Endothelial cell of umbilical vein (primary cell): Measurements from ENCODE around the gene STYXL1. TPM values are rescaled to one million over a fixed set of nuclear protein-coding genes. Genes with fewer than 3 reads are reported as not detected.

ENCODE experiments used
- BruUV-seq: library from RNA; stranded (reverse); fragments of 400-500 nt; replicated peaks from 2 replicates; lab custom pipeline; 2021; lab: Mats Ljungman, UMichigan
- CTCF ChIA-PET: fragments of 300-600, 350-600 bp; sonication (Branson Sonifier 250); formaldehyde crosslinking; loops from one replicate; lab custom pipeline; 2021; ENCODE audit warnings: antibody characterized with exemption, inconsistent platforms; lab: Charles Lee
- POLR2A ChIA-PET: fragments of 300-600, 350-600 bp; sonication (Branson Sonifier 250); formaldehyde crosslinking; loops from one replicate; lab custom pipeline; 2021; ENCODE audit warnings: antibody characterized with exemption, inconsistent platforms; lab: Charles Lee
- DNase-seq: peaks from one replicate; pipeline ENCODE4 v3.0.0-alpha.2; 2011; ENCODE audit warnings: low read depth, low spot score
- FAIRE-seq: peaks from 2 replicates; lab custom pipeline; 2011; peaks lifted over from hg19 to GRCh38; lab: Jason Lieb, UNC
- H2AFZ ChIP-seq: 2 replicates; pipeline ENCODE4 v1.6.0; 2012; ENCODE audit warnings: low read depth, low read length, control low read depth, inconsistent platforms
- H3K27ac ChIP-seq: 2 replicates; pipeline ENCODE4 v1.5.1; 2011; ENCODE audit warnings: low read depth, mild to moderate bottlenecking, control low read depth, low read length, moderate library complexity; ENCODE audit not compliant: insufficient read depth
- H3K27me3 ChIP-seq, 2 experiments: 2 replicates each; pipeline versions ENCODE4 v1.6.0 to v1.6.1; 2011; ENCODE audit warnings: low read length in 2 of 2, mixed read lengths in 1 of 2; ENCODE audit not compliant: control insufficient read depth in 2 of 2, insufficient read depth in 2 of 2
- H3K36me3 ChIP-seq, 2 experiments: 2 replicates in 1 of 2; 3 replicates in 1 of 2; pipeline ENCODE4 v1.5.1; 2011; ENCODE audit warnings: low read length in 2 of 2, mild to moderate bottlenecking in 1 of 2, moderate library complexity in 1 of 2; ENCODE audit not compliant: control insufficient read depth in 2 of 2, insufficient read depth in 2 of 2; ENCODE audit errors: extremely low read depth in 1 of 2
- H3K4me1 ChIP-seq: 3 replicates; pipeline ENCODE4 v1.5.1; 2011; ENCODE audit warnings: mild to moderate bottlenecking, low read length; ENCODE audit not compliant: control insufficient read depth, insufficient read depth; ENCODE audit errors: extremely low read depth
- H3K4me2 ChIP-seq: 2 replicates; pipeline ENCODE4 v1.6.1; 2011; ENCODE audit warnings: low read length, control low read depth, mixed read lengths; ENCODE audit not compliant: insufficient read depth
- H3K4me3 ChIP-seq, 3 experiments: fragments of 200-600 bp in 1 of 3; sonication (generic), shearing (Covaris generic) in 1 of 3; replicated peaks in 1 of 3; 2 replicates each; pipeline ENCODE4 v1.5.1; 2011 to 2016; ENCODE audit warnings: control low read depth in 3 of 3, low read length in 3 of 3, mild to moderate bottlenecking in 2 of 3, inconsistent platforms in 1 of 3, low read depth in 1 of 3, moderate library complexity in 1 of 3; ENCODE audit not compliant: insufficient read depth in 1 of 3
- H3K79me2 ChIP-seq: 2 replicates; pipeline ENCODE4 v1.6.0; 2012; ENCODE audit warnings: low read length, inconsistent platforms; ENCODE audit not compliant: control insufficient read depth, insufficient read depth
- H3K9ac ChIP-seq: replicated peaks from 2 replicates; pipeline ENCODE3; 2011; ENCODE audit warnings: low read length, control low read depth; ENCODE audit not compliant: insufficient read depth; ENCODE audit errors: extremely low read depth
- H3K9me1 ChIP-seq: replicated peaks from 3 replicates; pipeline ENCODE4 v1.6.0; 2011; ENCODE audit warnings: mild to moderate bottlenecking, low read length; ENCODE audit not compliant: control insufficient read depth, insufficient read depth; ENCODE audit errors: extremely low read depth
- H3K9me3 ChIP-seq: replicated peaks from 2 replicates; pipeline ENCODE4 v1.5.1; 2012; ENCODE audit warnings: low read length, inconsistent platforms; ENCODE audit not compliant: control insufficient read depth, insufficient read depth
- H4K20me1 ChIP-seq: replicated peaks from 2 replicates; pipeline ENCODE3; 2011; ENCODE audit warnings: mild to moderate bottlenecking, low read length; ENCODE audit not compliant: control insufficient read depth, insufficient read depth; ENCODE audit errors: extremely low read depth
- CTCF ChIP-seq, 2 donors: IDR thresholded peaks; 1 replicate in 1 of 2; 2 replicates in 1 of 2; pipeline ENCODE4 v1.5.1; 2011; ENCODE audit warnings: low read length in 2 of 2, mild to moderate bottlenecking in 2 of 2, moderate library complexity in 2 of 2, control low read depth in 1 of 2, inconsistent platforms in 1 of 2, low read depth in 1 of 2; ENCODE audit not compliant: insufficient read depth in 1 of 2; ENCODE audit errors: extremely low read depth in 1 of 2
- EZH2 ChIP-seq: IDR thresholded peaks from 2 replicates; pipeline ENCODE4 v1.6.1; 2012; ENCODE audit warnings: borderline replicate concordance, low read depth, mild to moderate bottlenecking, moderate library complexity, low read length, inconsistent platforms; ENCODE audit not compliant: severe bottlenecking
- FOS ChIP-seq: IDR thresholded peaks from 2 replicates; pipeline ENCODE4 v1.6.1; 2011; ENCODE audit warnings: mild to moderate bottlenecking, low read length, moderate library complexity, borderline replicate concordance; ENCODE audit not compliant: insufficient read depth
- GATA2 ChIP-seq: IDR thresholded peaks from 2 replicates; pipeline ENCODE4 v1.7.0; 2011; ENCODE audit warnings: low read depth, mild to moderate bottlenecking, moderate library complexity, mixed read lengths, low read length; ENCODE audit not compliant: insufficient read length, insufficient read depth
- JUN ChIP-seq: IDR thresholded peaks from 2 replicates; pipeline ENCODE4 v1.6.1; 2011; ENCODE audit warnings: borderline replicate concordance, low read depth; ENCODE audit not compliant: insufficient read length, insufficient read depth
- MAX ChIP-seq: IDR thresholded peaks from 2 replicates; pipeline ENCODE4 v1.6.1; 2011; ENCODE audit not compliant: insufficient read depth, insufficient read length
- MYC ChIP-seq: IDR thresholded peaks from one replicate; pipeline ENCODE4 v1.6.1; 2011; ENCODE audit warnings: mild to moderate bottlenecking, low read depth, low read length
- POLR2A ChIP-seq: IDR thresholded peaks from 2 replicates; pipeline ENCODE4 v1.6.1; 2012; ENCODE audit warnings: low read depth, mild to moderate bottlenecking, control low read depth, low read length
- POLR2AphosphoS5 ChIP-seq: IDR thresholded peaks from 2 replicates; pipeline ENCODE4 v1.6.1; 2012; ENCODE audit warnings: low read depth, mild to moderate bottlenecking, control low read depth, low read length, moderate library complexity; ENCODE audit not compliant: insufficient read depth
- dilution Hi-C: fragments of 300-500 bp; cut with MboI; formaldehyde crosslinking; loops from one replicate; pipeline ENCODE4 v1.15.0; 2019; ENCODE audit warnings: low sequenced_read_pairs; ENCODE audit not compliant: extremely low pct_ligation_motif_present
- intact Hi-C: fragments of 100-400 bp; cut with micrococcal nuclease; formaldehyde crosslinking; loops from one replicate; pipeline ENCODE4 v1.10.0; 2022
- polyA plus RNA-seq, 4 experiments: library from polyadenylated mRNA; depleted of rRNA in 3 of 4; stranded (reverse) in 3 of 4; unstranded in 1 of 4; fragments of >200 nt; gene quantifications; 2 replicates each; pipeline versions ENCODE4 v1.2.1 to v1.2.3, GENCODE V29; 2011 to 2012; ENCODE audit warnings: missing spikeins in 1 of 4
- total RNA-seq: library from RNA; stranded (reverse); gene quantifications from 2 replicates; pipeline ENCODE4 v1.2.3, GENCODE V29; 2021

Gene STYXL1
- total and polyA plus RNA-seq, 2 donors (not counting 3 experiments of a cell fraction or from before 2014, with no cell fraction given), result 23.0 to 67.6 TPM

- FAIRE-seq (no peak), DNase-seq (no peak)
- no peak overlapping the region for H3K9ac ChIP-seq
- H3K36me3 ChIP-seq, result peaks cover 0 to 2% of the 10 kb centered on the region in 2 experiments
- intact Hi-C loops (loop anchor here (2.0 kb wide), 1 partner anchor 38 kb away; no protein-coding TSS in a partner anchor), dilution Hi-C loops (no loop called here)
- POLR2A ChIA-PET, result no interaction called here
- TF ChIP-seq EZH2, result no peak
- no peak for TF ChIP-seq POLR2A
- TF ChIP-seq CTCF (IDR thresholded peaks at IDR 0.05; ENCODE audit: extremely low read depth in 1 of 2, insufficient read depth in 1 of 2, low read depth in 1 of 2, low read length in 2 of 2), result no peak
- TF ChIP-seq MAX, result no peak
- no peak for TF ChIP-seq GATA2
- TF ChIP-seq POLR2AphosphoS5, result no peak
- no peak for TF ChIP-seq FOS
- TF ChIP-seq JUN, result no peak
- no peak for TF ChIP-seq MYC
- no peak overlapping the region for H3K27ac ChIP-seq
- no peaks in the 10 kb centered on the region for H3K9me1 ChIP-seq
- H3K4me3 ChIP-seq, result peak overlapping the region in 1 of 3 experiments; percentile 94
- no peaks in the 10 kb centered on the region for H3K9me3 ChIP-seq
- CTCF ChIA-PET, result interaction anchor here (1.8 kb wide), 2 partner anchors 29 to 79 kb away, joined by 6 to 8 read pairs; no protein-coding TSS in a partner anchor
- H3K4me1 ChIP-seq, result peaks cover 4% of the 10 kb centered on the region
- H3K27me3 ChIP-seq, result no peaks in the 10 kb centered on the region
- no peak overlapping the region for H2AFZ ChIP-seq
- BruUV-seq, result no TSS peak
- peaks cover 68% of the 10 kb centered on the region for H3K79me2 ChIP-seq
- peak overlapping the region; percentile 93 for H3K4me2 ChIP-seq
- H4K20me1 ChIP-seq, result no peaks in the 10 kb centered on the region
Measured at GRCh38 chr7:76049295-76049694, 1.5 kb upstream of the STYXL1 start.
